Measurements from ENCODE around the gene PTTG1. TPM values are rescaled to one million over a fixed set of nuclear protein-coding genes. Genes with fewer than 3 reads are reported as not detected.

The PTTG1 gene
- total and polyA plus RNA-seq, 2 of the 4 experiments (the other 2 are of a cell fraction): 98.6 to 118 TPM

DNA sequence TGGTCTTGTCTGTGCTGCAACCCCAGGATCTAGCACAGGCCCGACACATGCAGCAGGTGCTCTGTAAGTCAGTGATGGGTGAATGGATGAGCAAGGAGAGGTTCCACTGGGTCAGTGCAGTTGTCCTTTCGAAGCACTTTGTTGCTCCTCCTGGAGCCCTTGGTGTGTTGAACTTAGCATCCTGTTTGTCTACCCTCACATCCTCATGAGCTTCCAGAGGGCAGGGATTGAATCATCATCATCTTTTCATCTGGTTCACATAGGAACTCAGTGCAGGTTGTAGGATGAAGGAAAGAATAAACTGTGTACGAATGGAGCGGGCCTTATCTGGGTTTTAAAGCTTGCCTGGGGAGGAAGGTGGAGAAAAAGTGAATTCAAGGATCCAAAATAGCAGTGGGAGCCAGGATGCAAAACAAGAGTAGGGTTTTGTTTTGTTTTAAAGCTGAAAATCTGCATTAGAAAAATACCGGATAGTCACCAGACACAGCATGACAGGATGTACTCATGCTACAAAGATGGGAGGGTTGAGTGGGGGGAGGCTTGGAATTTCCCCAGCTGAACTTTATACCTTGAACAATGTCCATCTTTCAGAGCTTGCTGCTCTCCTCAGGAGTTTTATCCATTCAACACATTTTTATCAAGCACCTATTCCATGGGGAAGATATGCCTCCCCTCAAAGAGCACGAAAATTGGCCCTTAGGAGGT lies 55.8 kb downstream of the PTTG1 start:
- Histone ChIP-seq H4K20me1 (ENCODE audit: insufficient read depth, low read length) (no peaks in the 10 kb centered on the region), H4K8ac (ENCODE audit: low read depth in 2 of 2, low read length in 2 of 2) (no peak overlapping the region), H3K27me3 (ENCODE audit: control insufficient read depth, insufficient read depth, low read length) (peaks cover 10% of the 10 kb centered on the region), H3K27ac (ENCODE audit: insufficient read depth, low read length) (no peak overlapping the region), H3K4me2 (ENCODE audit: low read depth, low read length) (no peak overlapping the region), H3K79me1 (ENCODE audit: low read depth in 1 of 2, low read length in 2 of 2) (no peaks in the 10 kb centered on the region), H3K23ac (ENCODE audit: low read depth, low read length) (no peak overlapping the region), H2AK5ac (ENCODE audit: low read depth, low read length) (no peak overlapping the region), H3K18ac (ENCODE audit: low read depth, low read length) (no peak overlapping the region), H2BK20ac (ENCODE audit: low read depth, low read length) (no peak overlapping the region), H2BK5ac (ENCODE audit: low read depth, low read length, poor library complexity, severe bottlenecking) (no peak overlapping the region), H2BK15ac (ENCODE audit: low read depth, low read length) (no peak overlapping the region), H2BK120ac (ENCODE audit: low read depth, low read length) (no peak overlapping the region), H3K9me1 (ENCODE audit: insufficient read depth, low read length) (no peaks in the 10 kb centered on the region), H3K36me3 (ENCODE audit: control insufficient read depth, insufficient read depth, low read length) (no peaks in the 10 kb centered on the region), H3K9me3 (ENCODE audit: control insufficient read depth, insufficient read depth, low read length) (no peaks in the 10 kb centered on the region), H3K4me1 (ENCODE audit: control insufficient read depth, insufficient read depth, low read length) (peaks cover 3% of the 10 kb centered on the region; the same call in 1 of the 2 replicates), H4K91ac (ENCODE audit: insufficient read depth, low read depth, low read length) (no peak overlapping the region), H3K4ac (ENCODE audit: low read depth, low read length) (no peak overlapping the region), H3K4me3 (ENCODE audit: insufficient read depth, low read depth, low read length) (no peak overlapping the region), H4K5ac (ENCODE audit: low read depth, low read length) (no peak overlapping the region), H3K56ac (ENCODE audit: extremely low read depth, insufficient read depth, low read length) (no peak overlapping the region), H2AK9ac (replicated peaks; ENCODE audit: low read depth, low read length, poor library complexity) (no peak overlapping the region), H2AFZ (replicated peaks; ENCODE audit: low read length, poor library complexity) (no peak overlapping the region), H3K9ac (ENCODE audit: low read depth, low read length) (no peak overlapping the region), H3K14ac (replicated peaks; ENCODE audit: low read depth, low read length) (no peak overlapping the region)
- ChIA-PET POLR2A (ENCODE audit: unreplicated experiment) (no interaction called here), CTCF (interaction anchor here (1.0 kb wide), 1 partner anchor 39 kb away, joined by 3 read pairs; no protein-coding TSS in a partner anchor)
- 83% methylated on average over 2 of the region's 6 CpGs; no CpG with 5 or more reads in 1 of the 2 experiments for WGBS, 2 experiments (ENCODE audit: extremely low coverage in 2 of 2, insufficient read length in 1 of 2)
- intact Hi-C loops (cut with micrococcal nuclease): no loop called here
- no TSS peak for BruUV-seq (replicated peaks)
- dilution Hi-C loops (cut with HindIII; ENCODE audit: low sequenced_read_pairs, unreplicated experiment): no loop called here
- in situ Hi-C loops (cut with MboI; ENCODE audit: low sequenced_read_pairs): no loop called here
- DNase-seq (no peak), ATAC-seq (ENCODE audit: low read depth) (no peak)
- TF ChIP-seq NFE2L2 (IDR thresholded peaks at IDR 0.05; ENCODE audit: low read depth, low read length) (no peak), RFX5 (IDR thresholded peaks at IDR 0.05; ENCODE audit: low read depth, low read length) (no peak), SMC3 (IDR thresholded peaks at IDR 0.05; ENCODE audit: low read depth, low read length) (no peak), RAD21 (IDR thresholded peaks at IDR 0.05; ENCODE audit: low read length) (no peak), MXI1 (IDR thresholded peaks at IDR 0.05; ENCODE audit: borderline replicate concordance, low read depth, low read length) (no peak), MAZ (IDR thresholded peaks at IDR 0.05; ENCODE audit: borderline replicate concordance, low read depth, low read length) (no peak), MAFK (IDR thresholded peaks at IDR 0.05; ENCODE audit: low read depth, low read length) (no peak), FOS (IDR thresholded peaks at IDR 0.05; ENCODE audit: low read depth, low read length) (no peak), CHD1 (IDR thresholded peaks at IDR 0.05; ENCODE audit: low read depth, low read length) (no peak), POLR2A (IDR thresholded peaks at IDR 0.05; ENCODE audit: low read depth, low read length) (no peak), BHLHE40 (IDR thresholded peaks at IDR 0.05; ENCODE audit: low read depth, low read length) (no peak), CEBPB (IDR thresholded peaks at IDR 0.05; ENCODE audit: low read depth, low read length) (no peak), RCOR1 (IDR thresholded peaks at IDR 0.05; ENCODE audit: insufficient replicate concordance, low read length) (no peak)
- TF ChIP-seq, protein P1, sequence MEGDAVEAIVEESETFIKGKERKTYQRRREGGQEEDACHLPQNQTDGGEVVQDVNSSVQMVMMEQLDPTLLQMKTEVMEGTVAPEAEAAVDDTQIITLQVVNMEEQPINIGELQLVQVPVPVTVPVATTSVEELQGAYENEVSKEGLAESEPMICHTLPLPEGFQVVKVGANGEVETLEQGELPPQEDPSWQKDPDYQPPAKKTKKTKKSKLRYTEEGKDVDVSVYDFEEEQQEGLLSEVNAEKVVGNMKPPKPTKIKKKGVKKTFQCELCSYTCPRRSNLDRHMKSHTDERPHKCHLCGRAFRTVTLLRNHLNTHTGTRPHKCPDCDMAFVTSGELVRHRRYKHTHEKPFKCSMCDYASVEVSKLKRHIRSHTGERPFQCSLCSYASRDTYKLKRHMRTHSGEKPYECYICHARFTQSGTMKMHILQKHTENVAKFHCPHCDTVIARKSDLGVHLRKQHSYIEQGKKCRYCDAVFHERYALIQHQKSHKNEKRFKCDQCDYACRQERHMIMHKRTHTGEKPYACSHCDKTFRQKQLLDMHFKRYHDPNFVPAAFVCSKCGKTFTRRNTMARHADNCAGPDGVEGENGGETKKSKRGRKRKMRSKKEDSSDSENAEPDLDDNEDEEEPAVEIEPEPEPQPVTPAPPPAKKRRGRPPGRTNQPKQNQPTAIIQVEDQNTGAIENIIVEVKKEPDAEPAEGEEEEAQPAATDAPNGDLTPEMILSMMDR (conservative IDR thresholded peaks at IDR 0.05; ENCODE audit: low read depth, low read length): no peak
- TF ChIP-seq, protein P2, sequence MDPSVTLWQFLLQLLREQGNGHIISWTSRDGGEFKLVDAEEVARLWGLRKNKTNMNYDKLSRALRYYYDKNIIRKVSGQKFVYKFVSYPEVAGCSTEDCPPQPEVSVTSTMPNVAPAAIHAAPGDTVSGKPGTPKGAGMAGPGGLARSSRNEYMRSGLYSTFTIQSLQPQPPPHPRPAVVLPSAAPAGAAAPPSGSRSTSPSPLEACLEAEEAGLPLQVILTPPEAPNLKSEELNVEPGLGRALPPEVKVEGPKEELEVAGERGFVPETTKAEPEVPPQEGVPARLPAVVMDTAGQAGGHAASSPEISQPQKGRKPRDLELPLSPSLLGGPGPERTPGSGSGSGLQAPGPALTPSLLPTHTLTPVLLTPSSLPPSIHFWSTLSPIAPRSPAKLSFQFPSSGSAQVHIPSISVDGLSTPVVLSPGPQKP (IDR thresholded peaks at IDR 0.05; ENCODE audit: borderline replicate concordance, low read depth, low read length): no peak

Measured in IMR-90 (cell line).